Osteoblast (primary cell): ENCODE data around the gene CYSTM1. TPM values are rescaled to one million over a fixed set of nuclear protein-coding genes. Genes with fewer than 3 reads are reported as not detected.

Source experiments
- DNase-seq: peaks from one replicate; pipeline ENCODE4 v3.0.0; 2011; ENCODE audit warnings: low spot score, mixed read lengths; ENCODE audit not compliant: insufficient read length; ENCODE audit errors: missing footprints
- H2AFZ ChIP-seq: 2 replicates; pipeline ENCODE4 v1.6.0; 2011; ENCODE audit warnings: mild to moderate bottlenecking, low read length
- H3K27ac ChIP-seq: 2 replicates; pipeline ENCODE4 v1.5.1; 2011; ENCODE audit warnings: mild to moderate bottlenecking, low read depth, low read length, moderate library complexity
- H3K27me3 ChIP-seq: 2 replicates; pipeline ENCODE4 v1.6.0; 2012; ENCODE audit warnings: mild to moderate bottlenecking, control low read depth, inconsistent platforms, low read length, moderate library complexity; ENCODE audit not compliant: insufficient read depth
- H3K36me3 ChIP-seq: 2 replicates; pipeline ENCODE4 v1.5.1; 2011; ENCODE audit warnings: mild to moderate bottlenecking, low read length, control low read depth, moderate library complexity; ENCODE audit not compliant: insufficient read depth
- H3K4me1 ChIP-seq: 2 replicates; pipeline ENCODE4 v1.5.1; 2011; ENCODE audit warnings: mild to moderate bottlenecking, low read length, control low read depth, moderate library complexity; ENCODE audit not compliant: insufficient read depth
- H3K4me2 ChIP-seq: 2 replicates; pipeline ENCODE4 v1.6.0; 2011; ENCODE audit warnings: mild to moderate bottlenecking, low read length; ENCODE audit not compliant: insufficient read depth
- H3K4me3 ChIP-seq: fragments of 200-600 bp; sonication (generic); 3 replicates; pipeline ENCODE4 v1.5.1; 2012; ENCODE audit warnings: mild to moderate bottlenecking, low read length, inconsistent platforms; ENCODE audit not compliant: insufficient read depth
- H3K79me2 ChIP-seq: 2 replicates; pipeline ENCODE4 v1.6.0; 2012; ENCODE audit warnings: mild to moderate bottlenecking, low read length, control low read depth, inconsistent platforms; ENCODE audit not compliant: insufficient read depth
- H3K9me3 ChIP-seq: 2 replicates; pipeline ENCODE4 v1.5.1; 2011; ENCODE audit warnings: low read depth, low read length, control low read depth
- H4K20me1 ChIP-seq: 2 replicates; pipeline ENCODE4 v1.6.0; 2012; ENCODE audit warnings: mild to moderate bottlenecking, low read length, control low read depth; ENCODE audit not compliant: insufficient read depth
- total RNA-seq: library from RNA; depleted of rRNA; stranded (reverse); fragments of >200 nt; gene quantifications from 2 replicates; pipeline ENCODE4 v1.2.3, GENCODE V29; 2012
- TF ChIP-seq, protein P1 (sequence below): IDR thresholded peaks from 2 replicates; pipeline ENCODE4 v1.5.1; 2011; ENCODE audit warnings: mild to moderate bottlenecking, low read depth, low read length, moderate library complexity; ENCODE audit errors: extremely low read depth

Gene CYSTM1
- total RNA-seq, 1 donor, result 27.9 TPM

DNA sequence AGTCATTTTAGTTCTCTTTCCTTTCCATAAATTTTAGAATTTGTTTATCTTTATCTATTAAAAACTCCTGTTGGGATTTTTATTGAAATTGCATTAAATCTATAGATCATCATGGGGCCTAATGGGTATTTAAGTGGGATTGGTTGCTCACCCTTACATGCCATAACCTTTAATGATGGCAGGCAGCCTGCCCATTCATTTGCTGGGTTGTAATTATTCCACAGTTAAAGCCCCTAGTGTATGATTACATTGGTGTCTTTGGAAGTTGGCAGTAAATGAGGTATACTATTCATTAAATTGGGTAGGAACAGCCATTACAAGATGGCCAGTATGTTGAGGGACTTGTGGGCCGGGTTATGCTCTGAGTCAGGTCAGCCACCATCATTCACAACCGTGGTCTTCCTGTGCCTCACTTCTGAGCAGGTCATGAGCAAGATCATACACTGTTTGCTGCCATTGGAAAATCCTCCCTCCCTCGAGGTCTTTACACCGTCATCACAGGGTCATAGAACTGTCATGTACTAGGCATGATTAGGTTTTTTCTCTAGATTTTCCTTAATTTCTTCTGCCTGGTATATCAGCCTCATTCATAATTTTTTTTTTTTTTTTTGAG is 59.5 kb downstream of the CYSTM1 start:
- TF ChIP-seq, protein P1, sequence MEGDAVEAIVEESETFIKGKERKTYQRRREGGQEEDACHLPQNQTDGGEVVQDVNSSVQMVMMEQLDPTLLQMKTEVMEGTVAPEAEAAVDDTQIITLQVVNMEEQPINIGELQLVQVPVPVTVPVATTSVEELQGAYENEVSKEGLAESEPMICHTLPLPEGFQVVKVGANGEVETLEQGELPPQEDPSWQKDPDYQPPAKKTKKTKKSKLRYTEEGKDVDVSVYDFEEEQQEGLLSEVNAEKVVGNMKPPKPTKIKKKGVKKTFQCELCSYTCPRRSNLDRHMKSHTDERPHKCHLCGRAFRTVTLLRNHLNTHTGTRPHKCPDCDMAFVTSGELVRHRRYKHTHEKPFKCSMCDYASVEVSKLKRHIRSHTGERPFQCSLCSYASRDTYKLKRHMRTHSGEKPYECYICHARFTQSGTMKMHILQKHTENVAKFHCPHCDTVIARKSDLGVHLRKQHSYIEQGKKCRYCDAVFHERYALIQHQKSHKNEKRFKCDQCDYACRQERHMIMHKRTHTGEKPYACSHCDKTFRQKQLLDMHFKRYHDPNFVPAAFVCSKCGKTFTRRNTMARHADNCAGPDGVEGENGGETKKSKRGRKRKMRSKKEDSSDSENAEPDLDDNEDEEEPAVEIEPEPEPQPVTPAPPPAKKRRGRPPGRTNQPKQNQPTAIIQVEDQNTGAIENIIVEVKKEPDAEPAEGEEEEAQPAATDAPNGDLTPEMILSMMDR, result no peak
- Histone ChIP-seq H3K4me1 (no peaks in the 10 kb centered on the region), H4K20me1 (peaks cover 7% of the 10 kb centered on the region), H3K9me3 (no peaks in the 10 kb centered on the region), H2AFZ (no peak overlapping the region), H3K27me3 (no peaks in the 10 kb centered on the region), H3K36me3 (no peaks in the 10 kb centered on the region), H3K4me3 (no peak overlapping the region), H3K4me2 (no peak overlapping the region), H3K27ac (no peak overlapping the region), H3K79me2 (peaks cover 7% of the 10 kb centered on the region)
- no peak for DNase-seq

DNA sequence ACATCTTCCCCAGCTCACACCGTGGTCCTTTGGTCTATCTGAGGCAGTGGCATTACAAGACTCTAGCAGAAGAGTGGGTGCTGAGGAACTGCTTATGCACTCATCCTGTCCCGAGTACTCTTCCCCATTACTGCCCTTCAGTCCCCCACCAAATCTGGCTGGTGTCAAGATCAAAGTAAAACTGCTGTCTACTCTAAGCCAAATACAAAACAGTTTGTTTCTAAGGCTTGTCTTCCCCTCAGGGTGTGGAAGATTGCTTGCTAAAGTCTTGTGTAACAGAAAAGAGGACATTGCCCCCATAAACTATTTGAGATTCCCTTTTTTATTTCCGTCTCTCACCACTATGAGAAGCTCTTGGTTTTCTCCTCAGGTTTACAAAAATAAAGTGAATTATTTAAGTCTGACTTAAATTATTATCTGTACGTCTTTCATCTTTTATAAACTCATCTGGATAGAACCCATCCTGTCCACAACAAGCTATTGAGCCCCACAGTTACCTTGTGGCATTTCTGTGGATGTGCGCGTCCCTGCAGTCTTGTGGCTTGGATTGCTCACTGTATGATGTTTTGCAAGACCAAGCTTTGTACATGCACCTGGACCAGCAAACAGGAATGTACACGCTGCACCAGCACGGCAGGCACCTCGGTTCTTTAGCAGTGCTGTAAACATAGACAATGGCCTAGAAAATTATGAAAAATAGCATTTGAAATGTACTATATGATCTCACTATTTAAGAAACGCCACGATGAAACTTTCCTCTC is 61.0 kb downstream of the CYSTM1 start:
- H3K4me3 ChIP-seq, result no peak overlapping the region
- H4K20me1 ChIP-seq, result peaks cover 11% of the 10 kb centered on the region
- no peak overlapping the region for H3K4me2 ChIP-seq
- TF ChIP-seq, protein P1, result no peak
- H3K27me3 ChIP-seq, result no peaks in the 10 kb centered on the region
- DNase-seq, result no peak
- H3K36me3 ChIP-seq, result no peaks in the 10 kb centered on the region
- no peak overlapping the region for H3K27ac ChIP-seq
- H3K9me3 ChIP-seq, result no peaks in the 10 kb centered on the region
- peaks cover 9% of the 10 kb centered on the region for H3K79me2 ChIP-seq
- no peak overlapping the region for H2AFZ ChIP-seq
- H3K4me1 ChIP-seq, result peaks cover 6% of the 10 kb centered on the region

GRCh38 chr5:140236891-140237598 is 62.1 kb downstream of the CYSTM1 start:
- Histone ChIP-seq H3K4me1 (peaks cover 15% of the 10 kb centered on the region), H3K79me2 (peaks cover 10% of the 10 kb centered on the region), H2AFZ (no peak overlapping the region), H4K20me1 (peaks cover 14% of the 10 kb centered on the region), H3K4me2 (no peak overlapping the region), H3K27ac (no peak overlapping the region), H3K9me3 (no peaks in the 10 kb centered on the region), H3K4me3 (no peak overlapping the region), H3K27me3 (no peaks in the 10 kb centered on the region), H3K36me3 (no peaks in the 10 kb centered on the region)
- TF ChIP-seq, protein P1, result no peak
- DNase-seq, result no peak

- no peak overlapping the region for H3K4me2 ChIP-seq
- TF ChIP-seq, protein P1, result no peak
- peaks cover 2% of the 10 kb centered on the region for H3K36me3 ChIP-seq
- H3K4me1 ChIP-seq, result peaks cover 15% of the 10 kb centered on the region
- H3K9me3 ChIP-seq, result no peaks in the 10 kb centered on the region
- DNase-seq, result no peak
- H3K27me3 ChIP-seq, result no peaks in the 10 kb centered on the region
- no peak overlapping the region for H3K4me3 ChIP-seq
- H2AFZ ChIP-seq, result no peak overlapping the region
- no peak overlapping the region for H3K27ac ChIP-seq
- peaks cover 16% of the 10 kb centered on the region for H4K20me1 ChIP-seq
- H3K79me2 ChIP-seq, result peaks cover 15% of the 10 kb centered on the region
Measured at GRCh38 chr5:140238756-140239155, 63.8 kb downstream of the CYSTM1 start.
